Medulla oblongata (tissue), 1 donor: Measurements from ENCODE around the gene IRGQ.
"Not testable (repeated sequence)": the region's sequence is repeated elsewhere in the genome, so short reads cannot be mapped to it uniquely, and the experiment has no call there.

Source experiments
- DNase-seq: peaks from one replicate; pipeline ENCODE4 v3.0.0-alpha.2; 2015; ENCODE audit errors: extremely low spot score

The IRGQ gene

DNA sequence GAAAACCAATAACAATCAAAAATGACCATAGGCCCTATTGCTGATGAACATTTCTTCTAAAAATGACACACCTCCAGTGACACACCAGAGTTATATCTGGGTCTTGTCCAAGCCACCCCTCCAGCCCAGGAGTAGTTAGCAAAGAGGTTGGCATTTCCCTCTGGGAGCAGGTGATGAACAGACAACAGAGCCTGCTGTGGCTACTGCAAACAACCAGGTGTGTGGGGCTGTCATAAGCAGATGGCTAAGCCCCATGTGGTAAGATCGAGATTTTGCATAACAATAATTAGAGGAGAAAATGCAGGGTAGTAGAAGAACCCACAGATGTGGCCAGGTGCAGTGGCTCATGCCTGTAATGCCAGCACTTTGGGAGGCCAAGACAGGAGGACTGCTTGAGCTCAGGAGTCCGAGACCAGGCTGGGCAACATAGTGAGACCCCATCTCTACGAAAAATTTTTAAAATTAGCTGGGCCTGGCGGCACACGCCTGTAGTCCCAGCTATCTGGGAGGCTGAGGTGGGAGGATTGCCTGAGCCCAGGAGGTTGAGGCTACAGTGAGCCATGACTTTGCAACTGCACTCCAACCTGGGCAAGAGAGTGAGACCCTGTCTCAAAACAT is 25.7 kb downstream of the IRGQ start:
- DNase-seq = no peak

DNA sequence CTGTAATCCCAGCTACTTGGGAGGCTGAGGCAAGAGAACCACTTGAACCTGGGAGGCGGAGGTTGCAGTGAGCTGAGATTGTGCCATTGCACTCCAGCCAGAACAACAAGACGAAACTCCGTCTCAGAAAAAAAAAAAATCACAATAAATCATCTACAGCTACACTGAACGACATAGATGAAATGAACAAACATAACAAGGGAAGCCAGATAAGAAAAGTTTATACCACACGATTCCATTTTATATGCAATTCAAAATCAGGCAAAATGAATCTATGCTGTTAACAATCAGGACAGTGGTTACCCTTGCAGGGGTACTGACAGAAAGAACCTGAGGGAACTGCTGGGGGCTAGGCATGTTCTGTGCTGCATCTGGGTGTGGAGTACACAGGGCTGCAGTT is 26.3 kb downstream of the IRGQ start:
- DNase-seq = no peak

DNA sequence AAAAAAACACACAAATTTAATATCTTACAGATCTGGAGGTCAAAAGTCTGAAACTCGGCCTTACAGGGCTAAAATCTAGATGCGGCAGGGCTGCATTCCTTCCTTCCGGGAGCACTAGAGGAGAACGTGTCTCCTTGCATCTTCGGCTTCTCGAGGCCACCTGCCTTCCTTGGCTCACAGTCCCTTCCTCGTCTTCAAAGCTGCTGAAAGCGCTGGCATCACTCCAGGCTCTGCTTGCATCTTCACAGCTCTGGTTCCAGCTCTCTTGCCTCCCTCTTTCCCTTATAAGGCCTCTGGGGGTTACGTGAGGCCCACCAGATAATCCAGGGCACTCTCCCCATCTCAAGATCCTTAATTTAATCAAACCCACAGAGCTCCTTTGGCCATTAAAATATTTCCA is 31.1 kb downstream of the IRGQ start:
- no peak for DNase-seq

DNA sequence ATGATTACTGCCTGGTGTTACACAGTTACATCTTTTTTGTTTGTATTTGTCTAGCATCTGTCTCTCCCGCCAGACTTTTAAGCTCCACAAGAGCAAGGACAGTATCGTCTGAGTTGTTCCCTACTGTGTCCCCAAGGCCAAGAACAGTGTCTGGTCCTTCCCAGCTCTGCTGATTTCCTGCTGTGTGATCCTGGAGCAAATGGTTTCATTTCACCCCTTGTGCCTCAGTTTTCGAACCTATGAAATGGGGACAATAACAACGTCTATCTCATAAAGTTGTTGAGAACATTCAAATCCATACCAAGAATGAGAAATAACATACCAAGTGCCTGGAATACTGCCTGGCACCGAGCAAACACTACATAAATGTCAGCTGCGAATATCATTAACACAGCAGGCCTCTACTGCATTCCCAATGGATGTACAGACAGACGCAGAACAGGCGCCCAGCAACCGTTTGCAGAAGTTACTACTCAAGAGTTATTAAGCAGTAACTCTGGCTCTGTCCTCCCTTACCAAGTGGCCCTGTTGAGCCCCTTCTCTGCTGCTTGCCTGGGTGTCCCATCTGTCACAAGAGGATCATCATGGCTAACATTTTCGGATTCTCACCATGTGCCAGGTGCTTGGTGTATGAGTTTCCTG is 32.0 kb downstream of the IRGQ start:
- no peak for DNase-seq

DNA sequence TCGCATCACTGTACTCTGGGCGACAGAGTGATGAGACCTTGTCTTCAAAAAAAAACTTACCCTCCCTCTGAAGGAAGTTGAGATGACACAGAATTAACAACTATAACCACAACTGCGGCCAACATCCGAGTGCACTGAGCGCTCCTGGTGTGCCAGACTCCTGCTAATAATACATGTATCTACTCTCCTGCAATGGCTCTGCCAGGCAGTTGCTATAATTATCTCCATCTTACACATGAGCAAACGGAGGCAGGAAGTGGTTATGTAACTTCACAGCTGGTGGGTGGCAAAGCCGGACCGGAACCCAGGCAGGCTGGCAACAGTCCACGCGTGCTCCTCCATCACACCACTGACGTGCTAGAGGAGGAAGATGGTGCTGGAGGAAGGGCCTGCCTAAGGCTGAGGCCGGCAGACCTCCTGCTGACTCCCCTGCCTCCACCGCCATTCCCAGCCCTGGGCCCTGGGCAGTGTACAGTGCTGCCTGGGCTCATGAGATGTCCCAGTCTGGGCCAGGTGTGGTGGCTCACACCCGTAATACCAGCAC is 33.2 kb downstream of the IRGQ start:
- peak; percentile 74 for DNase-seq

DNA sequence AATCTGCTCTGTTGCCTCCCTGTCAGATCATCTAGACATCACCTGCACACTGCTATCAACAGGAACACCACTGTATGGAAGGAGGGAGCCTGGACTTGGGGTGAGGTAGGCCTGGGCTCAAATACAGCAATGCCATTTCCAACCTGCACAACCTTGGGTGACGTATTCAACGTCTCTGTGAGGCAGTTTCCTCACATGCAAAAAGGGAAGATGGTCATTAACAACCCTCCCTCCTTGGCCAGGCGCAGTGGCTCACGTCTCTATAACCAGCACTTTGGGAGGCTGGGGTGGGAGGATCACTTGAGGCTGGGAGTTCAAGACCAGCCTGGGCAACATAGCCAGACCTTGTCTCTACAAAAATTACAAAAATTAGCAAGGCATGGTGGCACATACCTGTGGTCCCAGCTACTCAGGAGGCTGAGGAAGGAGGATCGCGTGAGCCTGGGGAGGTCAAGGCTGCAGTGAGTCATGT is 33.7 kb downstream of the IRGQ start:
- no peak for DNase-seq

DNA sequence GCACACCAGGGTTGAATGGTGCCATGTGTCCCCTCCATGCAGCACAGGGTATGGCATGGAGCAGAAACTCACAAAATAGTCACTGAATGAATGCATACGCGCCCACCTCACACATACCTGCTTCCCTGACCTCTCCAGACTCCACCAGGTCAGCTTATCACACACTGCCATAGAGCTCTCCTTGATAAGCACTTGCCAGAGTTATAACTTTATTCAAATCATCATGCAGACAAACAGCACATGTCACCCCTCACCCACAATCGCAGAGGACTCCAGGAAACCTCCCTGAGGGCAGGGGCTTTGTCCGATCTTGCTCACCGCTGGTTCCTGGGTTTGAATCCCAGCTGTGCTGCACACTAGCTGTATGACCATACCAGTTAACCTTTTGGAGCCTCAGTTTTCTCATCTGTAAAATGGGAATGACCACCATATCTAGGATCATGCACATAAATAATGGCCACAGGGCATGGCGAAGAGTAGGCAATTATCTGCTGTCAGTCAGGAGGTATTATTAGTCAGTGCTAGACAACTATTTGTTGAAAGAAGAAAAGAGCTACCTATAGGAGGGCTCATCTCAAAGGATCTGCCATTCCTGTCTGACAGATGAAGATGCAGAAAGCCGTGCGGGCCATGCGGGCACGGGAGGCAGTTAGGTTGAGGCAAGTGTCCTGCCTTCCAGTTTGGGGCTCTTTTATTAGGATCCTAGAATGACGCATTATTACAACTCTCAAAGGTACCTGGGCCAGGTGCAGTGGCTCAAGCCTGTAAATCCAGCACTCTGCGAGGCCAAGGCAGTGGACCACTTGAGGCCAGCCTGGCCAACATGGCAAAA is 34.6 kb downstream of the IRGQ start:
- DNase-seq = no peak

DNA sequence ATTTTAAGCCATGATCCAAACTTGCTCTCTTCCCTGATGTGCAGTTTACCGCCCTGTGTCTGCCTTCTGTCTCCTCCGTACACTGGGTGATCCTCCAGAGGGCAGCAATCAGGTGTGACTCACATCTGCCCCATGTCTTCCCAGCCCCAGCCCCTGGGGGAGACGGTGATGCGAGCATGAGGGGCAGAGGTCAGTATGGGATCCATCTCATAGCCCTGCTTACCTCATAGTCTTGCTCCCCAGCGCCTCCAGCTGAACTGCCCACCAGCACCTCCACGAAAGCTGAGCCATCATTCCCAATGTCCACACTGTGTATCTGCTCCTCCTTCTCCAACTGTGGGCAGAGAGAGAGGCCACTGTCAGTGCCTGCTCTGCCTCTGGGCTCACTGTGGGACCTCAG is 35.2 kb downstream of the IRGQ start:
- no peak for DNase-seq

DNA sequence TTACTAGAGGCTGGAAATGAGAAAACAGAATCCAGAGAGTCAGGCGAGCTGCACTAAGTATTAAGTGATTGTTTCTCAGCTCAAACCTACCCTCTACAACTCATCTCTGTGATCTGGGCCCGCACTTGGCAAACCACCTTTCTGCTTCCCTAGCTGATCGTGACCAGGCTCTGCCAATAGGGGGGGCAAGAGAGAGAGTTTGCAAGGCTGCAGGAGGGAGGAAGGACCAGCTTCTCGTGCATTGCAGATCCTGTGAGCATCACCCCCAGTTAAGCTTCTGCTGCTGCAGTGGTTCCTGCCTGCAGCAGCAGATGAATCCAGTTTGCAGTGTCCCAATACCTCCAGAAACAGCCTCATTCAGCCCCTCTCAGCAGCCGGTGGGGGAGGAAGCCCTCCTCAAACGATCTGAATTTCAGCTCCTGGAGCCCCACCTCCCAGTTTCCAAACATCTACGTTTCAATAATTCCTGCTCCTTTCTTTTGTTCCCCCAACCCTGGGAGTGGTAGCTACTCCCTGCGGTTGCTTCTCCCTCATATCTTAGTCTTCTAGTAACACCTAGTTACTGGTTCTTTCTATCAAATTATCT is 40.7 kb downstream of the IRGQ start:
- DNase-seq = peak; percentile 88

DNA sequence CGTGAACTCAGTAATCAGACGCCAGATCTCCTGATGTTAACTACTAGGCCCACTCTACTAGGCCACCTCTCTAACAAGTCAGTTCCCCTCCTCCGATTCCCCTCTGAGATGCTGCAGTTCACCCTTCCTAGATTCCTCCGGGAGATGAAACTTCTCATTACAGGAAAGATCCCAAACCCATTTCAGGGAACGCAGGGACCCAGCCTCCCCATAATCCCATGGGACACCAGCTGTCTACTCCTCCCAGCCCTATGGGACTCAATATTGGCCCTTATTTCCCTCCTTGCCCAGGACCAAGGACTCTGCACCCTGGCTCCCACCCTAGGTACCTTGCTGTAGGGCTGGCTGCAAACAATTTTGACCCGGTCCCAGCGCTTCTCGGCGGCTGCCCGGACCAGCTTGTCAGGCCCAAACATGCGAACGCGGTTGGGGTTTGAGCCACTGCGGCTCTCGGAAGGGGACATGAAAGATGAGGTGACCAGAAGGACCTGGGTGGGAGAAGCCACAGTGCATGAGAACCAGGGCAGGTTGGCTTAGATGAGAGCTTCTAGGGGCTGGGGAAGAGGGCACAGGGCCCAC is 41.5 kb downstream of the IRGQ start:
- DNase-seq = no peak

DNA sequence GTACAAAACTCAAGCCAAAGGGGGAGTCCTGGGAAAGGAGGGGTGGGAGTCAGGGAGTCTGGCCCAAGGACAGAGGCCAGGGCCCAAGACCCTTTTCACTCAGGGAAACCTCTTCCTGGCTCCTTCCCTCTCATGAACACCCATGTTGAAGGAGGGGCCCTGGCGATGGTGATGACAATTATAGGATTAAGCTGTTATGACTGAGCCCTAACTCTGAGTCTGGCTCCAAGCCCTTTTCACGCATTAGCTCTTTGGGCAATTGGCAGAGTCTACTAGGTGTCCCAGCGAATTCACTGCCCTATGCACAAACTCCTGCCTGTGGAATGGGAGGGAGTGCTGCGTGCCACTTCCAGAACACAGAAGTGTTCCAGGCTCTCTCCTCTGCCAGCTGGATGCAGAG is 42.3 kb downstream of the IRGQ start:
- no peak for DNase-seq

DNA sequence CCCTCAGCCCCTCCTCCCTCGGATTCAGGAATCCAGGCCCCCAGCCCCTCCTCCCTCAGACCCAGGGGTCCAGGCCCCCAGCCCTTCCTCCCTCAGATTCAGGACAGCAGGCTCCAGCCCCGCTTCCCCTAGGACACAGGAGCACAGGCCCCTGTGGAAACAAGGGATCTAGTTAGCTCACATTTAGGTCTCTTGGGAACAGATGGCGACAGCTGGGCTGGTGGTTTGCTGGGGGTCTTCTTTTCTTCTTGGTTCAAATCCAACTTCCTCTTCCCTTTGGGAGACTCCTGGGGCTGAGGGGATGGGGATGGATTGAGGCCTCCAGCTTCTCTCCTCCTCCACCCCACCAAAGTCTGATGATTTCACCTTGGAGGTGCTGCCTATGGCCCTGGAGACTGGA is 43.3 kb downstream of the IRGQ start:
- no peak for DNase-seq

DNA sequence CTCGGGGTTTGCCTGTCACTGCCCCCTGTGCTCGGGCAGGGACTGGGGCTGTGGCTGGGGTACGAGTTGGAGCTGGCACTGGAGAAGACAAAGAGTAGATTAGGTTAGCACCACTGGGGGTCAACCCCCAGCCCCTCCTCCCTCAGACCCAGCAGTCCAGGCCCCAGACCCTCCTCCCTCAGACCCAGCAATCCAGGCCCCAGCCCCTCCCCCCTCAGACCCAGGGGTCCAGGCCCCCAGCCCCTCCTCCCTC is 43.8 kb downstream of the IRGQ start:
- no peak for DNase-seq

DNA sequence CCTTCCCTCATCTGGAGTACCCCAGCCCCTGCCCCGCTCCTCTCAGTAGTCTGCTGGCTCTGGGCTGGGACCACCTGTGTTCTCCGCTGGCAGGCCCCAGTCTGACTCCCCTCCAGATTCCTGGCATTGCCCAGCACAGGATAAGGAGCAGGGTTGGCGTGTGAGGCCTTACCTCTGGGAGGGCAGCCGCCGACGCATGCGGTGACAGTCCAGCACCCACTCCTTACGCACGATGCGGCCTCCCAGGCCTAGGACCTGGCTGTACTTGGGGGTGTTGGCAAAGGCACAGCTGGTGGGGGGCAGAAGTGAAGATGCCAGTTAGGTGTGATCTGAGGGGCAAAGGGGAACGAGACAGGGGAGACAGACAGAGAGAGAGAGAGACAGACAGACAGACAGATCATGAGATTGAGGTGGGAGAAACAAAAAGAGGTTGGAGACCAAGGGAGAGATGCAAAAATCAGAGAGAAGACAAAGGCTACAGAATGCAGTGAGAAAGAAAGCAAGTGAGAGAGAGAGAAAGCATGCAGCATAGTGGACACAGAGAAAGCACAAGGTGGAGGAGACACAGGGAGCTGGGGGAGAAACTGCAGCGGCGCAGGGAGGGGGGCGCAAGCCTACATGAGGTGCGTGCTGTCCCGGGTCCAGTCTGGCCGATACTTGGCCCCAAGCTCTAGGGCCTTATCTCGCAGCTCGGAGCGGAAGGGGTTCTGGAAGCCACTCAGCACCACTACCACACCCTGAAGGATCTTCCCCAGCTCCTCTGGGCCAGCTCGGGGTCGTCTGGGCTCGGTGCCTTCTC is 44.3 kb downstream of the IRGQ start:
- no peak for DNase-seq

DNA sequence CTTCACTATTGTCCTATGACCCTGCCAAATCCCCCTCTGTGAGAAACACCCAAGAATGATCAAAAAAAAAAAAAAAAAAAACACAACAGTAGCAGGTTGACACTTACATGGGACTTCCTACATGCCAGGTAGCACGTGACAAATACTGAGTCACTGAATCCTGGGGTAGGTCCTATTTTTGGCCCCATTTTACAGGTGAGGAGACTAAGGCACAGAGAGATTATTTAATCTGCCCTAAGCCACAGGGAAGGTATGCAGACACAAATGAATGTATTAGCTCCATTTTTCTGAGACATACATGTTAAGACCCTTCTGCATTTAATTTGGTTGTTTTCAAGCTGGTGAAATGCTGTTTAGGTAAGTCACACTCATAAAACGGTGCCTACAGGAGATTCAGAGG is 47.2 kb downstream of the IRGQ start:
- no peak for DNase-seq

DNA sequence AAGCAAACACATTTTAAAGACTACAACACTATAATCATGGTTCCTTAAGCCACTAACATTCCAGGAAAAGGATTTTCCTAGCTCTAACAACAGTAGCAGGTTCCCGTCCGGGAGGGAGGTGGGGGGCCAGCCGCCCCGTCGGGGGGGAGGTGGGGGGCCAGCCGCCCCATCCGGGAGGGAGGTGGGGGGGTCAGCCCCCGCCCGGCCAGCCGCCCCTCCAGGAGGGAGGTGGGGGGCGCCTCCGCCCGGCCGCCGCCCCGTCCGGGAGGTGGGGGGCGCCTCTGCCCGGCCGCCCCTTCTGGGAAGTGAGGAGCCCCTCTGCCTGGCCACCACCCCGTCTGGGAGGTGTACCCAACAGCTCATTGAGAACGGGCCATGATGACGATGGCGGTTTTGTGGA is 48.0 kb downstream of the IRGQ start:
- DNase-seq = not testable (repeated sequence)

DNA sequence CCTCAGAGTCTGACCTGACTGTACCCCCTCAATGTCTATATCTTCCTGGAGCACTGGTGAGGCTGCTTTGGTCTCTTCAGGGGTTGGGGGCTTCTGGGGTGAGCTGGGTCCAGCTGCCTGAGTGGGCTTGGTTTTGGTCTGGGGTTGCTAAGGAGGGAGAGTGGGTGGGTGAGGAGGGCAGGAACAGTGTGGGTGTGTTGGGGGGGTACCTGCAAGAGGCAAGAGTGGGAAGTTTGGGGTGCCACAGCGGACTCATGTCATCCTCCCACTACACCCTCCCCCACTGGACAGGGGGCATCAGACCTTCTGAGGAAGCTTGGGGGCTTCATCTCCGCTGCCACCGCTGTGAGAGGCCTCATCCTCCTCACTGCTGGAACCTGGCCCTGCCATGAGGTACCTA is 49.4 kb downstream of the IRGQ start:
- DNase-seq = no peak

DNA sequence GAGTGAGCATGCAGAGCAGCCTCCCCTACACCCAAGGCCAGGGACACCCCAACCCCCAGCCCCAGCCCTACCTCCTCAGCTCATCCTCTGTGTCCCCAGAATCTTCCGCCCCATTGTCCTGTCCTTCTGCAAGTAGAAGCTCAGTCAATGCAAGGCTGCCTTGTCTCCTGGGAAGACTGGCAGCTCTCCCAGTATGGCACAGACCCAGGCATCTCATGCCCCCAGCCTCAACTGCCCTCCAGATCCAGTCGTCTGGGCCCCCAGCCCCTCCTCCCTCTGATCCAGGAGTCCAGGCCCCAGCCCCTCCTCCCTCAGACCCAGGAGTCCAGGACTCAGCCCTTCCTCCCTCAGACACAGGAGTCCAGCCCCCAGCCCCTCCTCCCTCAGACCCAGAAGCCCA is 50.0 kb downstream of the IRGQ start:
- no peak for DNase-seq

DNA sequence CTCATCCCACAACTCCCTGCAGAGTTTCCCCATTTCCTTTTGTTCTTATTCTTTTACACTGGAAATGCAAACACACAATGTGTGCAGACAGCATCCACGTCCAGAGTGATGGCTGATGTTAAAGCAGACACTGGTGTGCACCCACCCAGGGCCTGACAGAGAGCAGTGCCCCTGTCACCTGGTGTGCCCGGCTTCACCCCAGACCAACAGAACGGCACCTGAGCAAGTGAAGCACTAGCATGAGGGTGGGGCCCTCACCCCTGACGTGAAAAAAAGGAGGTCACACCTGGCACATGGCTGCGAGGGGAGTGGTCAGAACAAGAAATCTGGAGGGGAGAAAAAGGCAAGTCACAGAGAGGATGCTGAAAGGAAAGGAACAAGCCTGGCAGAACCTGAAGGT is 50.7 kb downstream of the IRGQ start:
- no peak for DNase-seq

DNA sequence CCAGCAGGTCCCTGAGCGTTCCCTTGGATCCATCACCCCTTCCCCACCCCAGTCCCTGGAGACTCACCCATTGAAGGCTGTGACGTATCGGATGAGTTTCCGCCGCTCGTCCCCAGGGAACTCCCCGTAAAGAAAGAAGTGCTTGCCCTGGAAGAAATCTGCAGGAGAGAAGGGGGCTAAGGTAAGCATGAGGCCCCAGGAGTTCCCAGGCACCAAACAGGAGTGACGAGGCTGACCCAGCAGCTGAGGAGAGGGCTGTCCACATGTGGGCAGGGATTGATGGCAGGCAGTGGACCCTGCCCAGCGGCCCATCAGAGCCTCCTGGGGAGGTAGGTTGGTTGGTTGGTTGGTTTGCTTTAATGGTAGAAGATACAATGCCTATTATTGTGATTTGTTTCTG is 51.9 kb downstream of the IRGQ start:
- no peak for DNase-seq

DNA sequence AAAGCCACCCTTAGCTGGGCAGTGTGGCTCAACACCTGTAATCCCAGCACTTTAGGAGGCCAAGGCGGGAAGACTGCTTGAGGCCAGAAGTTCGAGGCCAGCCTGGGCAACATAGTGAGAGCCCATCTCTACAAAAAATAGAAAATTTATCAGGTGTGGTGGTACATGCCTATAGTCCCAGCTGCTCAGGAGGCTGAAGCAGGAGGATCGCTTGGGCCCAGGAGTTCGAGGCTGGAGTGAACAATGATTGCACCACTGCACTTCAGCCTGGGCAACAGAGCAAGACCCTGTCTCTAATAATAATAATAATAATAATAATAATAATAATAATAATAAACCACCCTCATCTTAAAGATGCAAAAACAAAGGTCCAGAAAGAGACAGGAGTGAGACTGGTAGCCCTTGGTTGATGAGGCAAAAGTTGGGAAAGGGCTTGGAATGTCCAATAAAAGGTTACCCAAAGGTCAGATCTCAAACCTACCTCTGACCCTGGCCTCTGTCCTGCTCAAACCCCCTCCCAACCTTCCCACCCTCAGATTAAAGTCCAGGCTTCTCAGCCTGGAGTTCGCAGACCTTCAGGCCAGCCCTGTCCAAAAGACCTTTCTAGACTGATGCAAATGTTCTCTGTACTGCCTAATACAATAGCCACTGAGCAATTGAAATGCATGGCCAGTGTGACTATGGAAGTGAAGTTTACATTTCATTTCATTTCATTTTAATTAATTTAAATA is 53.8 kb downstream of the IRGQ start:
- no peak for DNase-seq
